Epithelial cell of esophagus (primary cell): ENCODE results near the gene FHOD3.
"Not testable (repeated sequence)": the region's sequence is repeated elsewhere in the genome, so short reads cannot be mapped to it uniquely, and the experiment has no call there.

Source experiments
- DNase-seq: peaks from one replicate; pipeline ENCODE4 v3.0.0; 2010; ENCODE audit warnings: low read depth
- H3K4me3 ChIP-seq: 2 replicates; pipeline ENCODE4 v1.5.1; 2011; ENCODE audit warnings: mild to moderate bottlenecking, low read length, control low read depth
- TF ChIP-seq, protein P1 (sequence below): IDR thresholded peaks from 2 replicates; pipeline ENCODE4 v1.5.1; 2011; ENCODE audit warnings: low read depth, mild to moderate bottlenecking, low read length, control low read depth, inconsistent platforms; ENCODE audit not compliant: insufficient read depth; ENCODE audit errors: missing control alignments

The FHOD3 gene

DNA sequence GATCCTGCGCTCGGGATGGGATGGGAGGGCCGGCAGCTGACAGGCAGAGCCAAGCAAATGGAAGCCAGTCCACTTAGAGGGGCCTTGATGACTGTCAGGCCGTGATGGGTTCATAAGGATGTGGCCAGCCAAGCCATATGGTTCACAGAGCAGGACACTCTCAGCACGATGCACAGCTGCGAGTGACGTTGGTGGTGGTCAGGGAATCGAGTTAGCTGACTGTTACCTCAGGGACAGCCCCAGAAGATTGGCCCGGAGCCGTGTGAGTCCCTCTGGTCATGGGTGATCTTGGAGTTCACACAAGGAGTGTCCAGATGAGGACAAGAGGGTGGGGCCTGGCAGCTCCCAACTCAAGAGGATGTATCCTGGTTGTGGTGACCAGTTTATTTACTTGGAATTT lies 461.1 kb downstream of the FHOD3 start:
- TF ChIP-seq, protein P1, sequence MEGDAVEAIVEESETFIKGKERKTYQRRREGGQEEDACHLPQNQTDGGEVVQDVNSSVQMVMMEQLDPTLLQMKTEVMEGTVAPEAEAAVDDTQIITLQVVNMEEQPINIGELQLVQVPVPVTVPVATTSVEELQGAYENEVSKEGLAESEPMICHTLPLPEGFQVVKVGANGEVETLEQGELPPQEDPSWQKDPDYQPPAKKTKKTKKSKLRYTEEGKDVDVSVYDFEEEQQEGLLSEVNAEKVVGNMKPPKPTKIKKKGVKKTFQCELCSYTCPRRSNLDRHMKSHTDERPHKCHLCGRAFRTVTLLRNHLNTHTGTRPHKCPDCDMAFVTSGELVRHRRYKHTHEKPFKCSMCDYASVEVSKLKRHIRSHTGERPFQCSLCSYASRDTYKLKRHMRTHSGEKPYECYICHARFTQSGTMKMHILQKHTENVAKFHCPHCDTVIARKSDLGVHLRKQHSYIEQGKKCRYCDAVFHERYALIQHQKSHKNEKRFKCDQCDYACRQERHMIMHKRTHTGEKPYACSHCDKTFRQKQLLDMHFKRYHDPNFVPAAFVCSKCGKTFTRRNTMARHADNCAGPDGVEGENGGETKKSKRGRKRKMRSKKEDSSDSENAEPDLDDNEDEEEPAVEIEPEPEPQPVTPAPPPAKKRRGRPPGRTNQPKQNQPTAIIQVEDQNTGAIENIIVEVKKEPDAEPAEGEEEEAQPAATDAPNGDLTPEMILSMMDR = no peak
- no peak overlapping the region for H3K4me3 ChIP-seq
- DNase-seq = no peak

DNA sequence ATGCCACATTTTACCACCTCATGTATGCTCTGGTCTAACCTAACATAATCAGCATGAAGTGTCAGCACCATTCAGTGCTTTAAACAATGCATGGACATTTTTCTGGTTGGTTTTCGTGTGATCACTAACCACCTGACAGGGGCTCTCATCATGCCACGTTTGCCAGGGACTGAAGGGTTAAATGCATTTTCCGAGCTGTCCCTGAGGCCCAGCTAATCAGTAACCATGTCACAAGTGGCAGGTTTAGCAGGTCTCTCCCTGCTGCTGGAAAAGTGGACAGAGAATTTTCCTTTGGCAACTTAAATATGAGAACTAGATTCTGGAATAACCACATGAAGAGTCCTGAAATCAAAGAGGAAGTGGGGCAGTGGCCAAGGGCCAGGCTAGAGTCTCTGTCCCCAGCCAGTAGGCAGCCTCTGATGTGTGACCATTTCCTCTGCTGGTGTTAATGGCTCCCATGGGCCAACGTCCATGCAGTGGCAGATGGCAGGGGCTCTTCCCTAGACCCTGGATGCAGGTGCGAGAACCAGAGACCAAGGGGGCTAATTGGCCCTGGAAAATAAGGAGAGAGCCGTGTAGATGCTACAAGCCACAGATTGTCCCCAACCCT lies 461.8 kb downstream of the FHOD3 start:
- TF ChIP-seq, protein P1 = no peak
- DNase-seq = no peak
- no peak overlapping the region for H3K4me3 ChIP-seq

DNA sequence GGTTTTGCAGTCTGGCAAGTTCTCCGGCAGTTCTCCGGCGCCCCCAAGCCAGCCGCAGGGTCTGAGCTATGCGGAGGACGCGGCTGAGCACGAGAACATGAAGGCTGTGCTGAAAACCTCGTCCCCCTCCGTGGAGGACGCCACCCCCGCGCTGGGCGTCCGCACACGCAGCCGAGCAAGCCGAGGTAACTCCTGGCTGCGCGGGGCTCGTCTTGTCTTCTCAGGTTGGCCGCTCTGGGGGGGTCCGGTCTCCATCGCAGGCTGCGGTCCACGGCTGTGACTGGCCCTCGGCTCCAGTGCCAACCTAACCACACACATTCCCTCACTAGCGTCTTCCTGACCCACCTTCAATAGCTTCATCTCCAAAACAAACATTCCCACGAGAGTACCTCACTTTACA lies 463.1 kb downstream of the FHOD3 start:
- DNase-seq = no peak
- H3K4me3 ChIP-seq = no peak overlapping the region
- TF ChIP-seq, protein P1 = no peak

DNA sequence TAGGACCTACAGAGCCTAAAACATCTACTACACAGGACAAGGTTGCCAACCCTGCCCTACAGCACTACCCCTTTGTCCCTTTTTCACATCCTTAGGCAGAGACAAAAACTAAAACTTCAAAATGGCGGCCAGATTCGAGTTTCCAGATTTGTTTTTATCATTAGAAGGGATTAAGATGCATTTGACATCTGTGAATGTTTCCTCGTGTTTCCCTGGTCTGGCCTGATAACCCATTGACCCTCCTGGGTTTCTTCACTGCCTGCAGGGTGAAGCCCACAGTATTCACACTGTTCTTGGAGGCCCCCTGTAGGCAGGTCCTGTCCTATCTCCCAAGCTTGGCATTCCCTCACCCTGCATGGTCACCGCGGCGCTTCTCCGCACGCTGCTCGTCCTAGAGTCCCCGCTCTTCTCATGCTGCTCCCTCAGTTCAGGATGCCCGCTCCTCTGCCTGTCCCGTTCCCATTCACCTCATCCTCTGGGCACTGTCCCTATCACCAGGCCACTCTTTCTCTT lies 463.7 kb downstream of the FHOD3 start:
- no peak for DNase-seq
- no peak overlapping the region for H3K4me3 ChIP-seq
- TF ChIP-seq, protein P1 = no peak

DNA sequence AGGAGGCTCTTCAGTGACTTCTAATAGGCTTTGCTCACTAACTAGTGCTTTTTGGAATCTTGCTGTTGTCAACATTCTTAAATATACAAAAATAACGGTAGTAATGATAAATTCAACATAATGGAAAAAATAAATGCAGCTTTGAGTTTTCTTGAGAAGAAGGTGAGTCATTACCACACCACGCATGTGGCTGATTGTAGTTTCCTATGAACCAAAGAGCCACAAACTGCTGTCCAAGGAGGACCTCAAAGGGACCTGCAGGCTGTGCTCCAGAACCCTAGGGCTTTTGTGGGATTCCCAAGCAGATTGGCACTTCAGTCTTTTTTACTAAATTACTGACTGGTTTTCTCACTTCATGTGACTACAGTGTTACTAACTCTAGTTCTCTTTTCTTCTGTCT lies 464.6 kb downstream of the FHOD3 start:
- TF ChIP-seq, protein P1 = no peak
- H3K4me3 ChIP-seq = no peak overlapping the region
- DNase-seq = no peak

DNA sequence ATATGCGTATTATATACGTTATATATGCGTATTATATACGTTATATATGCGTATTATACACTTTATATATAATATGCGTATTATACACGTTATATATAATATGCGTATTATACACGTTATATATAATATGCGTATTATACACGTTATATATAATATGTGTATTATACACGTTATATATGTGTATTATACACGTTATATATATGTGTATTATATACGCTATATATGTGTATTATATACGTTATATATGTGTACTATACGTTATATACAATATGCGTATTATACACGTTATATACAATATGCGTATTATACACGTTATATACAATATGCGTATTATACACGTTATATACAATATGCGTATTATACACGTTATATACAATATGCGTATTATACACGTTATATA lies 465.5 kb downstream of the FHOD3 start:
- H3K4me3 ChIP-seq, DNase-seq: not testable (repeated sequence)

DNA sequence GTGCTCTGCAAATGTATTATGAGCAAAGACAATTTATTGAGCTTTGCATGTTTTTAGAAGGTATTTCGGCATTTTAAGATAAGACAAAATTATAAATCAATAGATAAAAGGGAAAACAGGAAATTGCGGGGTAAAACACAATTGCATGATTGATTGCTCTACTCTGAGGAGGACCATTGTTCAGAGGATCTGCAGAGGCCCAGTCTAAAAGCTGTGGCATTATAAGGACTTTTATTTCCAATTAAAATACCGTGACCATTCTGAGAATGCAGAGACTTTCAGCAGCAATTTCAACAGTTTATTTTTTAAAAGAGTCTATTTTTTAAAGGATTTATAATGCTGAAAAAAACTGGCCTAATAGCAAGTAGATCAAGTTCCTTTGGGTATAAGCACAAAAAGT lies 469.3 kb downstream of the FHOD3 start:
- no peak overlapping the region for H3K4me3 ChIP-seq
- DNase-seq = no peak
- TF ChIP-seq, protein P1 = no peak

DNA sequence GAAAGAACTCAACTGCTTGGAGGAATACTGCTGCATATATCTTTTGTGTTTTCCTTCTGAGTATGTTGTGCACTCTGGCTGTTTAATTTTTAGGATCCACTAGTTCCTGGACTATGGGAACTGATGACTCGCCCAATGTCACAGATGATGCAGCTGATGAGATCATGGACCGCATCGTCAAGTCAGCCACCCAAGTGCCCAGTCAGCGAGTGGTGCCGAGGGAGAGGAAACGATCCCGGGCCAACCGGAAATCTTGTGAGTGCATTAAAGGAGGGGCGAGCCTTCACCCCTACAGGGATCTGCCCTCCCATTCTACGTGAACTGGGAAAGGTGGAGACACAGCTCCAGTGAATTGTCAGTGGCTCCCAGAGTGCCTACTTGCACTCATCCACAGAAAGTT lies 471.7 kb downstream of the FHOD3 start:
- TF ChIP-seq, protein P1 = no peak
- no peak overlapping the region for H3K4me3 ChIP-seq
- peak; percentile 66 for DNase-seq
